SK-N-SH (cell line): ENCODE data around the gene ABCA1. TPM values are rescaled to one million over a fixed set of nuclear protein-coding genes. Genes with fewer than 3 reads are reported as not detected.

Source experiments
- CTCF ChIA-PET: fragments of 300-600, 350-600 bp; formaldehyde crosslinking; extraction: SDS; loops from one replicate; lab custom pipeline; 2021; lab: Yijun Ruan, JAX
- POLR2A ChIA-PET: fragments of 350-600 bp; sonication (Branson Sonifier 250); formaldehyde crosslinking; extraction: SDS; loops from one replicate; lab custom pipeline; 2020; ENCODE audit warnings: antibody characterized with exemption, inconsistent platforms; lab: Yijun Ruan, JAX
- DNase-seq: peaks from one replicate; pipeline ENCODE4 v3.0.0; 2012
- H2AFZ ChIP-seq: fragments of 200-600 bp; sonication (generic); 2 replicates; pipeline ENCODE4 v1.8.1; 2016; ENCODE audit warnings: antibody characterized with exemption, mild to moderate bottlenecking, low read depth
- H3F3A ChIP-seq: fragments of 200-600 bp; sonication (generic); replicated peaks from 2 replicates; pipeline ENCODE3; 2016; ENCODE audit warnings: antibody characterized with exemption, mild to moderate bottlenecking; ENCODE audit not compliant: insufficient read depth
- H3K27ac ChIP-seq, 2 experiments: fragments of 200-500 bp in 1 of 2; fragments of 200-600 bp in 1 of 2; sonication (Bioruptor generic) in 1 of 2; sonication (generic), shearing (Covaris generic) in 1 of 2; 2 replicates each; pipeline versions ENCODE4 v1.5.1 to v1.6.1; 2014 to 2016; ENCODE audit warnings: low read depth in 2 of 2, inconsistent platforms in 1 of 2, low read length in 1 of 2, mild to moderate bottlenecking in 1 of 2, mixed read lengths in 1 of 2
- H3K27me3 ChIP-seq: fragments of 200-600 bp; sonication (generic), shearing (Covaris generic); 2 replicates; pipeline ENCODE4 v1.6.1; 2016; ENCODE audit warnings: mixed run types; ENCODE audit not compliant: insufficient read depth
- H3K36me3 ChIP-seq, 2 experiments: fragments of 200-500 bp in 1 of 2; fragments of 200-600 bp in 1 of 2; sonication (Bioruptor generic) in 1 of 2; sonication (generic) in 1 of 2; replicated peaks in 1 of 2; 2 replicates each; pipeline versions ENCODE3 to v1.5.1; 2014 to 2016; ENCODE audit warnings: low read length in 1 of 2, mild to moderate bottlenecking in 1 of 2; ENCODE audit not compliant: insufficient read depth in 2 of 2, control insufficient read depth in 1 of 2
- H3K4me1 ChIP-seq, 2 experiments: fragments of 200-500 bp in 1 of 2; fragments of 200-600 bp in 1 of 2; sonication (Bioruptor generic) in 1 of 2; sonication (generic), shearing (Covaris generic) in 1 of 2; 2 replicates each; pipeline versions ENCODE4 v1.5.1 to v1.6.1; 2014 to 2016; ENCODE audit warnings: low read depth in 1 of 2, low read length in 1 of 2, mixed run types in 1 of 2; ENCODE audit not compliant: insufficient read depth in 2 of 2, control insufficient read depth in 1 of 2
- H3K4me2 ChIP-seq: fragments of 200-600 bp; sonication (generic), shearing (Covaris generic); 2 replicates; pipeline ENCODE4 v1.6.1; 2017; ENCODE audit warnings: mixed run types
- H3K4me3 ChIP-seq, 2 experiments: fragments of 200-500 bp in 1 of 2; fragments of 200-600 bp in 1 of 2; sonication (Bioruptor generic) in 1 of 2; sonication (generic), shearing (Covaris generic) in 1 of 2; 2 replicates each; pipeline versions ENCODE4 v1.5.1 to v1.8.1; 2014 to 2016; ENCODE audit warnings: low read depth in 2 of 2, inconsistent platforms in 1 of 2, low read length in 1 of 2, mild to moderate bottlenecking in 1 of 2, mixed read lengths in 1 of 2, moderate library complexity in 1 of 2
- H3K79me2 ChIP-seq: fragments of 200-600 bp; sonication (generic); 2 replicates; pipeline ENCODE4 v1.8.1; 2017; ENCODE audit warnings: mild to moderate bottlenecking; ENCODE audit not compliant: insufficient read depth
- H3K9ac ChIP-seq: fragments of 200-600 bp; sonication (generic); 2 replicates; pipeline ENCODE4 v1.6.1; 2017; ENCODE audit warnings: mixed run types
- H3K9me2 ChIP-seq: fragments of 200-600 bp; sonication (generic); 2 replicates; pipeline ENCODE4 v1.6.1; 2017; ENCODE audit warnings: mixed run types
- H3K9me3 ChIP-seq: fragments of 200-600 bp; sonication (generic); 2 replicates; pipeline ENCODE4 v1.6.1; 2017; ENCODE audit warnings: mixed run types, mild to moderate bottlenecking, moderate library complexity
- H4K20me1 ChIP-seq: fragments of 200-600 bp; sonication (generic); 2 replicates; pipeline ENCODE4 v1.6.1; 2017; ENCODE audit warnings: mild to moderate bottlenecking, mixed run types; ENCODE audit not compliant: insufficient read depth
- CHD2 ChIP-seq: fragments of 150-350 bp; IDR thresholded peaks from 2 replicates; pipeline ENCODE4 v1.6.1; 2018; ENCODE audit warnings: low read length; ENCODE audit not compliant: partially characterized antibody
- EZH2phosphoT487 ChIP-seq: fragments of 200-600 bp; sonication (generic); IDR thresholded peaks from 2 replicates; pipeline ENCODE4 v1.6.1; 2017; ENCODE audit warnings: low read depth, mixed run types, mild to moderate bottlenecking, antibody characterized with exemption, moderate library complexity, borderline replicate concordance
- FOSL2 ChIP-seq: IDR thresholded peaks from 2 replicates; pipeline ENCODE4 v1.4.0; 2012; ENCODE audit warnings: low read depth, mild to moderate bottlenecking, moderate library complexity, borderline replicate concordance
- FOXM1 ChIP-seq: IDR thresholded peaks from 2 replicates; pipeline ENCODE4 v1.4.0; 2012; ENCODE audit warnings: low read depth, mild to moderate bottlenecking
- GATA2 ChIP-seq: sonication (generic); formaldehyde crosslinking; IDR thresholded peaks from 2 replicates; pipeline ENCODE4 v1.5.0; 2020; ENCODE audit warnings: mild to moderate bottlenecking, missing genetic modification reagents
- MAX ChIP-seq: IDR thresholded peaks from 2 replicates; pipeline ENCODE4 v1.4.0; 2012; ENCODE audit warnings: low read depth
- NFIC ChIP-seq: IDR thresholded peaks from 2 replicates; pipeline ENCODE4 v1.4.0; 2012; ENCODE audit warnings: borderline replicate concordance
- RFX5 ChIP-seq: IDR thresholded peaks from 2 replicates; pipeline ENCODE4 v1.6.1; 2012; ENCODE audit warnings: mild to moderate bottlenecking, improper control_type of control experiment, low read length
- SIN3A ChIP-seq: IDR thresholded peaks from 2 replicates; pipeline ENCODE4 v1.6.1; 2012; ENCODE audit warnings: low read depth, mild to moderate bottlenecking, low read length, moderate library complexity, borderline replicate concordance
- SMC3 ChIP-seq: IDR thresholded peaks from 2 replicates; pipeline ENCODE4 v1.6.1; 2012; ENCODE audit warnings: low read depth, low read length, improper control_type of control experiment
- TCF12 ChIP-seq: IDR thresholded peaks from 2 replicates; pipeline ENCODE4 v1.4.0; 2012
- TEAD4 ChIP-seq: IDR thresholded peaks from 2 replicates; pipeline ENCODE4 v1.4.0; 2012; ENCODE audit warnings: mild to moderate bottlenecking, borderline replicate concordance; ENCODE audit not compliant: insufficient read depth
- ZBTB33 ChIP-seq: IDR thresholded peaks from 2 replicates; pipeline ENCODE4 v1.4.0; 2012; ENCODE audit warnings: low read depth, borderline replicate concordance
- WGBS: methylation state at CpG from one replicate; pipeline ENCODE4 v1.1.6; 2017; ENCODE audit warnings: low lambda C conversion rate; 5-methylcytosine and 5-hydroxymethylcytosine counted together
- polyA plus RNA-seq, 3 experiments: library from polyadenylated mRNA; depleted of rRNA; stranded (reverse); fragments of >200 nt; gene quantifications; 2 replicates each; pipeline ENCODE4 v1.2.3, GENCODE V29; 2012

Gene ABCA1
- polyA plus RNA-seq, 1 of the 3 experiments (the other 2 are of a cell fraction) = 5.3 TPM

GRCh38 chr9:104896131-104896530, 31.8 kb downstream of the ABCA1 start:
- H3K4me1 ChIP-seq = no peaks in the 10 kb centered on the region; a peak in 1 of 4 replicates
- DNase-seq = no peak
- no peaks in the 10 kb centered on the region for H3K9me3 ChIP-seq
- no peaks in the 10 kb centered on the region for H3K27me3 ChIP-seq
- no peaks in the 10 kb centered on the region for H3K79me2 ChIP-seq
- POLR2A ChIA-PET = no interaction called here
- H2AFZ ChIP-seq = no peak overlapping the region
- H3K4me2 ChIP-seq = no peak overlapping the region
- CTCF ChIA-PET = interaction anchor here (0.9 kb wide), 1 partner anchor 33 kb away, joined by 3 read pairs; no protein-coding TSS in a partner anchor
- no peaks in the 10 kb centered on the region for H4K20me1 ChIP-seq
- WGBS = 97% methylated on average over 1 of the region's 1 CpG
- no peaks in the 10 kb centered on the region for H3K36me3 ChIP-seq
- TF ChIP-seq SMC3 = no peak
- TF ChIP-seq NFIC = no peak
- no peak for TF ChIP-seq ZBTB33
- TF ChIP-seq EZH2phosphoT487 = no peak
- no peak for TF ChIP-seq FOXM1
- TF ChIP-seq FOSL2 = no peak
- TF ChIP-seq SIN3A = no peak
- TF ChIP-seq, all 33 proteins: peak for 0
- no peak overlapping the region for H3K27ac ChIP-seq
- no peak overlapping the region for H3K4me3 ChIP-seq
- H3K9me2 ChIP-seq = no peaks in the 10 kb centered on the region
- no peak overlapping the region for H3K9ac ChIP-seq
- peaks cover 2% of the 10 kb centered on the region for H3F3A ChIP-seq

GRCh38 chr9:104895572-104895971, 32.4 kb downstream of the ABCA1 start:
- no peak for DNase-seq
- Histone ChIP-seq H4K20me1 (no peaks in the 10 kb centered on the region), H3K9ac (no peak overlapping the region), H3F3A (peaks cover 2% of the 10 kb centered on the region), H3K27me3 (no peaks in the 10 kb centered on the region)
- TF ChIP-seq TCF12 (no peak), RFX5 (no peak), CHD2 (no peak), NFIC (no peak), MAX (no peak), SIN3A (no peak), FOXM1 (no peak), ZBTB33 (no peak), GATA2 (CRISPR knock-in tag) (no peak), TEAD4 (no peak), EZH2phosphoT487 (no peak), FOSL2 (no peak)
- TF ChIP-seq, all 33 proteins: peak for 0
- H2AFZ ChIP-seq = no peak overlapping the region
- ChIA-PET POLR2A (no interaction called here), CTCF (no interaction called here)
- no peaks in the 10 kb centered on the region for H3K9me3 ChIP-seq
- no peak overlapping the region for H3K27ac ChIP-seq
- WGBS = 59% methylated on average over 6 of the region's 6 CpGs
- H3K4me1 ChIP-seq = no peaks in the 10 kb centered on the region; a peak in 1 of 4 replicates
- no peaks in the 10 kb centered on the region for H3K36me3 ChIP-seq
- no peak overlapping the region for H3K4me3 ChIP-seq
- no peaks in the 10 kb centered on the region for H3K9me2 ChIP-seq
- no peaks in the 10 kb centered on the region for H3K79me2 ChIP-seq
- H3K4me2 ChIP-seq = no peak overlapping the region
